GM21529 (cell line): ENCODE measurements around the gene FCN1.

Experiments
- ATAC-seq: cut with Tn5 transposase; IDR thresholded peaks from one replicate; pipeline ENCODE4 v1.9.1; 2021; ENCODE audit not compliant: unreplicated experiment

FCN1 gene

GRCh38 chr9:134894136-134894860 lies 23.4 kb downstream of the FCN1 start:
- no peak for ATAC-seq

DNA sequence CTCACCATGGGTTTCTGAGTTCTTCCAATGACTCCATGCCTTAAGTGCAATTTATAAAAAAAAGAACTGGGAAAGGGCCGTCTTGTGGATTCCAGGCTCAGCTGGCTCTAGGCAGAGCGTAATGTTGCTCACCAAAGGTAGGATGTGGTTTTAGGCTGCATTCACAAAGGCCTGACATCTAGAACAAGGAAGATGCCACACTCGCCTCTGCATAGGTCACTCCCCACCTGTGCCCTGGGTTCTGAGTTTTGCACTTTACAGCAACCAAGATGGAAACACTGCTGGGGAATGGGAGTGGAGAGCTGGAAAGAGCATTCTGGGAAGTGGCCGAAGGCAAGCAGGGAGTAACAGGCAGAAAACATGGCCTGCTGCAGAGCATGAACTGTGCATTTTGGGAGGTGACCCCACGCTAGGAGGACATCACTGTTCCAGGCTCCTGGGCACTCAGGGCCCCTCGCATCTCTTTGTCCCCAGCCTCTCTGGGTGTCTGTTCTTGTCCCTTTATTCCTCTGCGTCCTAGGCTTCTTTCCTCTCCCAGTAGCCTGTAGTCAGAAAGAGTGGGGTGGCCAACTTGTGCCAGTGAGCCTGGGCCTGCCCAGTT lies 24.8 kb downstream of the FCN1 start:
- no peak for ATAC-seq

- no peak for ATAC-seq
Measured at GRCh38 chr9:134892221-134892620, 25.5 kb downstream of the FCN1 start.

GRCh38 chr9:134891713-134892112 lies 26.0 kb downstream of the FCN1 start:
- ATAC-seq, result no peak

DNA sequence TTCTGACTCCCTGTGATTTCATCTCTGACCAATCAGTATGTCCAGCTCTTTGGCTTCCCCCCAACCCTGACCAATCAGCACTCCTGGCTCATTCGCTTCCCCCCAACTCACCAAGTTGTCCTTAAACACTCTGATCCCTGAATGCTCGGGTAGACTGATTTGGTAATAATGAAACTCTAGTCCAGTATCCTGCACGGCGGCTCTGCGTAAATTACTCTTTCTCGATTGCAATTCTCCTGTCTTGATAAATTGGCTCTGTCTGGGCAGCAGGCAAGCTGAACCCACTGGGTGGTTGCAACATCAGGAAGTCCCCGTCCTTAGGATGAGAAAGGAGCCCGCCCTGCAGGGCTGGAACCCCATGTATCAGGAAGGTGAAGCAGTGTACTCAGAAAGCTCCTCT lies 26.7 kb downstream of the FCN1 start:
- no peak for ATAC-seq

DNA sequence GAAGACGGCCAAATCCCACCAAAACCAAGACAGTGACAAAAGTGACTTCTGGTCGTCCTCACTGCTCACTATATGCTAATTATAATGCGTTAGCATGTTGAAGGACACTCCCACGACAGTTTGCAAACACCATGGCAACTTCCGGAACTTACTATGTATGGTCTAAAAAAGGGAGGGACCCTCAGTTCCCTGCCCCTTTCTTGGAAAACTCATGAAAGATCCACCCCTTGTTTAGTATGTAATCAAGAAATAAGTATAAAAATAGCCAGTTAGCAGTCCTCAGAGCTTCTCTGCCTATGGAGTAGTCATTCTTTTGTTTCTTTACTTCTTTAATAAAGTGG lies 27.6 kb downstream of the FCN1 start:
- ATAC-seq, result no peak

DNA sequence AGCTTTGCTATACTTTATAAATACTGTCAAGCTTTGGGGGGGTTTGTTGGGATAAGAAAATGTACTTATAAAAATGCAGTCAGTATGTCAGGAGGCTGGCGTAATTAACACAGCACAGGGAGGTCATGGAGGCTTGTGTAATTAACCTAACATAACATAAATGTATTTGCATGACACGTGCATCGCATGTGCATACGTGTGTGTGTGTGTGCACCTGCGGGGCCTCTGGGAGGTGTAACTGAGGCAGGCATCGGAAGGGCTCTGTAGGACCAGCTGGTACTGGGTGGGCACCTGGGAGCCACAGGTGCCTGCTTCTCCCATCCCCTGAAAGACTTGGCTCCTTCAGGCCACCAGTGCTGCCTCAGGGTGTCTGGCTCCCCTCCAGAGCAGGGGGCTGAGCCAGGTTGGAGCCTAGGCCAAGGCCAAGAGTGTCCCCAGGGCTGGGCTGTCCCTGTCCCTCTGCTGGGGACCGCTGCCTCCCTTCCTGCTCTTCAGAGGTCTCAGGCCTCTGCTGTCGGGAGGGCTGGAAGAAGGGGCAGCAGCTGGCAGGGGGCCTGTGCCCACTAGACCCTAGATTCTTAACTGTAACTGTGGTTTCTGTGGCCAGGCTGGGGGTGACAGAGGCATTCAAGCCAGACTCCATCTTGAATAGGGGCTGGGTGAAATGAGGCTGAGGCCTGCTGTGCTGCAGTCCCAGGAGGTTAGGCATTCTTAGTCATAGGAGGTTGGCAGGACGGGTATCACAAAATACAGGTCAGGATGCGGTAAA lies 28.1 kb downstream of the FCN1 start:
- no peak for ATAC-seq

GRCh38 chr9:134888603-134889190 lies 29.0 kb downstream of the FCN1 start:
- ATAC-seq, result no peak

DNA sequence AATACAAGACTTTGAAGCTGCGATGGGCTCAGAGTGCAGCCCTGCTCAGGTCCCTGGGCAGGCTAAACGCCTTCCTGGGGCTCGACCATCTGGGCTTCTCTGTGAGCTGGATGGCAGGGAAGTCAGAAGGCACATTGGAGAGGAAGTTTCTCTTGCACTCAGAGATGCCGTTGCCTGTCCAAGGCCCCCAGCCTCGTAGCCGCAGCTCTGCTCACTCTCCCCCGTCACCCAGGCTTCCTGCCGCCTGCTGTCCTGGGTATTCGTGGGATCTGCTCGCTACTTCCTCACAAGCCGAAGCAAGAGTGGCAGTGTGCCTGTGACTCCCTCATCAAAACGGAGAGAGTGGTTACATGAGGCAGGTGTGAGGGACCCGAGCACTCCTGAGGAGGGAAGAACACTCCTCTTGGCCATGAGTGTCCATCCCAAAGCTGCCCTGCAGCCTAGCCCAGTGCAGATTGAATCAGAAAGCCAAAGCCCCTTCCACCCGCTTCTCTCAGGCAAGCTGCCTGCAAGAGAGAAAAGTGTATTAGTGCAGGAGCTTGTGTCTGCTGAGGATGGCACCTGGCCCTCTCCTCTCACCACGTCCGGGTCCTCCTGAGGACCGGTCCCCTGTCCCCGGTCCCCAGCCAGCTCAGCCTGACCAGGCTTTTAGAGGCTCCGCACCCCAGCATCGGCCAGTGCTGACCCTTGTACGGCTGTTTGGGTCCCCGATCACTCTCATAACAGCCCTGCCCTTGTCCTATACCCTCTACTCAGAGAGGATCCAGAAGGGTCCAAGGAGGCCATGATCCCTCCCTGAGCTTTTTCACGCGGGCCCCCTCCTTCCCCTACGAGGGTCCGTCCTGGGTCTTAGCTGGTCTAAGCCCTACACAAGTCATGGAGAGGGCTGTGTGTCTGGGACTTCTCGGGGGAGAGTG lies 29.8 kb downstream of the FCN1 start:
- no peak for ATAC-seq

DNA sequence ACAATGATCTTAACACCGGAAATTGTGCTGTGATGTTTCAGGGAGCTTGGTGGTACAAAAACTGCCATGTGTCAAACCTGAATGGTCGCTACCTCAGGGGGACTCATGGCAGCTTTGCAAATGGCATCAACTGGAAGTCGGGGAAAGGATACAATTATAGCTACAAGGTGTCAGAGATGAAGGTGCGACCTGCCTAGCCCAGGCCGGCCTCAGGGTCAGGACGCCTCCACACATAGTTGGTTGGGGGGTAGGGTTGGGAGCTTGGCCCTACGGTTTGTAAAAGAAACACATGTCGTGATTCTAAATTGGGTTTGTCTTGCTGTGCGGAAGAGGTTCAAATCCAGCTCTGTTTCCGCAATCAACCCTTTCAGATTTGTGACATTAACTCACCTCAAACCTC lies 30.5 kb downstream of the FCN1 start:
- ATAC-seq, result no peak

GRCh38 chr9:134886413-134886913 lies 31.2 kb downstream of the FCN1 start:
- no peak for ATAC-seq

GRCh38 chr9:134885679-134886412 lies 31.9 kb downstream of the FCN1 start:
- no peak for ATAC-seq

DNA sequence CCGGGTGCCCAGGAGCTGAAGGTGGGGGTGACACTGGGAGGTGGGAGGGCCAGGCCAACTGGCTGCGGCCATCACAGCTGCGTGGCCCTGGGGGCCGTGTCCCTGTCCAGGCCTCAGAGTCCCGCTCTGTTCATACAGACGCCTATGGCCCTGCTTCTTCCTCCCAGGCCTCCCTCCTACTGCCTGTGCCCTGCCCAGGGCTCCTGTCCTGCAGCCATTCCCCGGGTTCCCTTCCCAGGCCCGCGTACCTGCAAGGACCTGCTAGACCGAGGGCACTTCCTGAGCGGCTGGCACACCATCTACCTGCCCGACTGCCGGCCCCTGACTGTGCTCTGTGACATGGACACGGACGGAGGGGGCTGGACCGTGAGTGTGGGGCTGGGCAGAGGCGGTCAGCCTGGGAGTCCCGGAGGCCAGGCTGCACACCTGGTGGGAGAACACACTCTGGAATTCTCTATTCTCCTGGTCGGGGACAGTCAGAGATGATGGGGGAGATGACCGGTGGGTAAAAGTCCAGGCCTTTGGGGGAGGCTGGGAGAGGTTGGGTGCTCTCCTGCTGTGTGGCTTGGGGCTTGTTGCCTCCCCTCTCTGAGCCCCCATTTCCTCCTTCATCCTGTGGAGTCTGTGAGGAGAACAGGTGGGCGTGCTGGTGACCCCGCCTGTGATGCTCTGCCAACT lies 32.6 kb downstream of the FCN1 start:
- no peak for ATAC-seq

GRCh38 chr9:134884492-134884891 lies 33.2 kb downstream of the FCN1 start:
- ATAC-seq, result no peak

DNA sequence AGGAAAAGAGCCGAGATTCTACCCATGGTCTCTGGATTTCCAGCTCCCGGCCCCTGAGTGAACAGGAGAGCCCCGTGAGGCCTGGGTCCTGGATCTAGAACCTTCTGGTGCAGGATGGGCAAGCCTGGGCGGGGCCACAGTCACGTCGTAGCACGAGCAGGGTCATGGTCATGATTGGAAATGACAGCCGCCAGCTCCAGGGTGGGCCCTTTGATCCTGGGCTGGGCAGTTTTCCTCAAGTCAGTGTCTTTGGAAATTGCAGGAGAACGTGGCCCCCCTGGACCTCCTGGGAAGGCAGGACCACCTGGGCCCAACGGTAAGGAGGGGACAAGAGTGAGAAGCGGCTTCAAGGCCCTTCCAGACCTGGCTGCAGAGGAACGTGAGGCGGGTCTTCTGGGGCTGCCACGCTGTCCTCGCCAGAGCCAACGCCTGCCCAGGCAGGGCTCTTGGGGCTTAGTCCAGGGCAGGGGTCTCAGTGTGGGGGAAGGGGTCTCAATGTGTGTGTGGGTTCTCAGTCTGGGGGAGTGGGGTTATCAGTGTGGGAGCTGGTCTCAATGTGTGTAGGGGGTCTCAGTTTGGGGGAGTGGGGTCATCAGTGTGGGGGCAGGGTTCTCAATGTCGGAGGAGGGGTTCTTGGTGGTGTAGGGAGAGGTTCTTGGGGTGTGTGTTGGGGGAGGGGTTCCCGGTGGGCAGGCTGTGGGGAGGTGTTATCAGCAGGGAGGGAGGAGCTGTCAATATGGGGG lies 34.5 kb downstream of the FCN1 start:
- ATAC-seq, result no peak

- ATAC-seq, result no peak
Measured at GRCh38 chr9:134882204-134882785, 35.4 kb downstream of the FCN1 start.

DNA sequence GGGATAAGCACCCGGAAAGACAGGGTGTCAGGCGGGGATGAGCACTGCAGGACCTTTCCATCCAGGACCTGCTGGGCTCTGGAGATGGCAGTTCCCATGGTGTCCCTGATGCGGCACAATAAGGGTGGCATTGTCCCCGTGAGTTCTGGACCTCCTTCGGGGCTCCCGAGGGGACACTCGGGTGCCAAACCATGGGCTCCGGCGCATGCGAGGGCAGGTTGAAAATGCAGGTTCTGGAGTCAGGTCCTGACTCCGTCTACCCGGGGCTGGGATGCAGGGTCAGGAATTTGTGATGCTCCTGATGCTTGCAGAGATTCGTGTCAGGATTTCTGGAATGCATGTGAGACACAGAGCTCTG lies 36.4 kb downstream of the FCN1 start:
- ATAC-seq, result no peak

DNA sequence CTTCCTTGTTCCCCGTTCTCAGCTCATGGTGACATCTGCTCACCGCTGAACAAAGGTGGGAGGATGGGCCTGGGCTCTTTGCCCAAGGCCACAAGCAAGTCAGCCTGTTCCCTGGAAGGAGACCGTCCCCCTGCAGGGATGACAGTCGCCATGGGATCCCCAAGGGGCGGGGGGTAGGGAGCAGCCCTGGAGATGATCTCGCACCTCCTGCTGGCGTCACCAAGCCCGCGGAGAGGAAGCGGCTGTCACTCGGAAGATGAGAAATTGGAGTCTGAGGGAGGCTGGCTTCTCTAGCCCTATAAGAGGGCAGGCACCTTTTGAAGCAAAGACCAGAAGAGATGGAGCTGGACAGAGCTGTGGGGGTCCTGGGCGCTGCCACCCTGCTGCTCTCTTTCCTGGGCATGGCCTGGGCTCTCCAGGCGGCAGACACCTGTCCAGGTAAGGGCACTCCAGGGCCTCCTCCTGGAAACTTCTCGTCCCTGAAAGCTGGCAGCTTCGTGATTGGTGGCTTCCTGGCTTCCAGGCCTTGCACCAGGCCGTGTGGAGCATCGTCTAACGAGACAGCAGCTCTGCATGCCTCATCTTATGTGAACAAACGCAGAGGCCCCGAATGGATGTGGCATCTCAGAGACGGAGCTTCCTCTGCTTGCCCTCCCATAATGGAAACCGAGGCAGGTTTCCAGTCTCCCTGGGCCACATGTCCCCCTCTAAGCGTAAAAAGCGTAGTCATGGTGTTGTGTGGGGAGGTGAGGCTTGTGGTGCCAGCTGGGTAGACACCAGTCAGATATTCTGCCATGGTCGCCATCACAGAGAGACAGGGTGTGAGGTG lies 37.0 kb downstream of the FCN1 start, which contains the start of gene FCN2:
Gene FCN2, plus strand, starts transcription at position 327 of the 829 bp plus-strand sequence. Its CDS starts 12 bp downstream, at position 339.
- no peak for ATAC-seq
